Germinal center (tissue), 1 donor: ENCODE results near the gene ELMO3.

Experiments used
- DNase-seq: peaks from one replicate; pipeline ENCODE4 v3.0.0; 2012; ENCODE audit warnings: mixed read lengths, low spot score

Gene ELMO3

DNA sequence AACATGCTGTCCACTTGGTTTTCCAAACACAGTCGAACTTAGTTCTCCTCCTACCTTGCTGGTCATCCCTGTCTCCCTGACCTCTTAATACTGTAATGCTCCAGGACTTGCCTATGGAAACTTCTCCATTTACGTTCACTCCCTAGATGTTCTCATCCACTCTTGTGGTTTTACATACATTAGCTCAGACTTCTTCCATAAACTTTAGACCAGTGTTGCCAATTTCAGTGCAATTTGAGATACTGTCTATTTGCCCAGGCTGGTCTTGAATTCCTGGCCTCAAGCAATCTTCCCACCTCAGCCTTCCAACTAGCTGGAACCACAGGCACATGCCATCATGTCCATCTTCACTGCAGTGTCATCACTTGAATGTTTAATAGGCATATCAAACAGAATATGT, 16.6 kb upstream of the ELMO3 start:
- no peak for DNase-seq

DNA sequence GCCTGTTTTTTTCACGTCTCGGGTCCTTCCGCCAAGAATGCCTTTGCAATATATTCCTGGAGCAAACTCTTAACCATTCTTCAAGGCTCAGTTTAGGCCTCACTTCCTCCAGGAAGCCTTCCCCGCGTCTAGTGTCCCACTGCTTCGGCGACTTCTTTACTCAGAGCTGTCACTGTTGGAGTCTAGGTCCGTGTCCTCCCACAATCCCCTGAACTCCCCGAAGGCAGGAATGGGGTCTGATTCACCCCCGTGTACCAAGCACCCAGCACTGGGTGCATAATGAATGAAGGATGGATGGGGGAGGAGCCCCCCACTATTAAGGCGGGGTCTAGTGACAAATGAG, 15.7 kb upstream of the ELMO3 start:
- DNase-seq, result no peak

DNA sequence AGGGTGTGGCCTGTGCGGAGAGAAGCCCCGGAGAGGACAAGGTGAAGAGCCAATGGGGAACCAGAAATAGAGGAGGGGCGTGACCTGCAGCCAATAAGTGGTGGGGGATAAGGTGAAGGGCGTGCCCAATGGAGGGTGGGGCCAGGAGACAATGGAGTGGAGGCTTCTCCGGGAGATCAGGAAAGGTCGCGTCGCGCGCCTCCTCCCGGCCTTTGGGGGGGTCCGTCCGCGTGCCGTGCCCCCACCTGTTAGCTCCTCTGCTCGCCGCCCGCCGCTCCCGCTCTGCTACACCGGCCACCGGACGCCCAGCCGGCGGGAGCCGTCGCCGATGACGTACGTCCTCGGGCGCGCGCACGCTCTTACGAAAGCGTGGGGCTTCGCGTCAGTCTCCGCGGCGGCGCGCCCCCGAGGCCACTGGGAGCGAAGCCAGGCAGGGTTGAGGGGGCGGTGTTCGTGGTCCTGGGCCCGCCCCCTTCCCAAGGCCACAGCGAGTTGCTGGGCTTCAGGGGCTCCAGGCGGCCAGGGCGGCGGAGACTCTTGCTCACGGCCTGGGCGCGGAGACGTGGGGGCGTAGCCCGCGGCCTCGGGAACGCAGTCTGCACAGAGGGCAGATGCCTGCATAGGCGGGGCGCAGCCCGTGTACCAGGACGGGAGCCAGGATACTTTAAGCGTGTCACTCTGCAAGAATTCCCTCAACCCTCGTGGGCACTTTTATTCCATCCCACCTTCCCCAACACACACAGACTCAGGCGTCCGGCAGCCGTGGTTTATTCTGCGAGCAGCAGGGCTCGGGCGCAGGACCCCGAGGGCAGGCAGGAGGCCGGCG, 15.1 kb upstream of the ELMO3 start, which contains the start of gene MATCAP1:
MATCAP1 (minus strand) TSS at position 337 of the 826 bp plus-strand sequence. CDS start 3,353 bp downstream, outside the sequence.
- peak; percentile 99 for DNase-seq

DNA sequence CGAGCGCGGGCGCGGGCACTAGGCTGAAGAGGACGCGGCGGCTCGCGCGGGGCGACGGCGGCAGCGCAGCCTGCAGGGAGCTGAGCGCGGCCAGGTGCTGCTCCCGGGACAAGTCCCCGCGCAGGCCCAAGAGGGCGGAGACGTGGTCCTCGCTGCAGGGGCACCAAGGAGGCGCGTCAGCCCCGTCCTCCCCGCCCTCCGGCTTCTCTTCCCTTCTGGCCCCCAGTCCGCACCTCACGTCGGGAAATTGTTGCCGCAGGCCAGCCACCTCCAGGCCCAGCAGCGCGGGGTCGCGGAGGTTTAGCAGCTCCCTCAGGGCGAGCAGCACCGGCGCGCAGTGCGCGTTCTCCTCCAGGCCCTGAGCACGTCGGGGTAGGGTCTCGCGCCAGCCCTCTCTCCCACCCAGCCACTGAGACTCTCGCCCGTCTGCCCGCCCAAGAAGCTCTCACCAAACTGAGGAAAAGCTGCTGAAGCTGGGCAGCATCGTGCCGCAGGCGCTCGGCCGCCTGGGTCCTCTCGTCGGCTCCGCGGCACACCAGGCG, 14.4 kb upstream of the ELMO3 start:
- DNase-seq, result no peak

DNA sequence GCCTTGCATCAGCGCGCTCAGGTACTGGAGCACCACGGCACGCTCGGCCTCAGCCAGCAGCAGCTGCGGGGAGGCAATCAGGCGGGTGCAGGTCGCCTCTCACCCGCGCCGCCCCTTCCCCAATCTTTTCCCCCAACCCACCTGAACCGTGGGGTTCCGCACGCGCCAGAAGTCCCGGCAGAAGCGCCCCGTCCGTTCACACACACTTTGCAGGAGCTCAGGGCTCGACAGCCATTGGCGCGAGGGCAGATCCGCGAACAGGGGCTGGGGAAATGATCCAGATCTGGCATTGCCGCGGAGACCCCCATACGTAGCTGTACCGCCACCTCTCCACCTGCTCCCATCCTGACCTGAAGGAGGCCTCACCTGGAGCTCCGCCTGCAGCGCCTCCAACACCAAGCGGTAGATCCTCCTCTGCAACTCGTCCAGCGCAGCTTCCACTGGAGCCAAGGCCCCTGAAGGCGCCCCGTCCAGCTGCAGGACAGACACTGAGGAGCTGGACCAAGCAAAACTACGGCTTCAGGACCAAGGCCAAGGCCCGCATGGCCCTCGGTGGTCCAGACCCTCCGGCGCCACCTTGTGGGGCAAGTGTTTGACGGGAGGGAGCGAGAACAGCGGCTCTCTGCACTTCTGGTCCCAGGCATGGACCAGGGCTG, 13.8 kb upstream of the ELMO3 start:
- peak; percentile 72 for DNase-seq

DNA sequence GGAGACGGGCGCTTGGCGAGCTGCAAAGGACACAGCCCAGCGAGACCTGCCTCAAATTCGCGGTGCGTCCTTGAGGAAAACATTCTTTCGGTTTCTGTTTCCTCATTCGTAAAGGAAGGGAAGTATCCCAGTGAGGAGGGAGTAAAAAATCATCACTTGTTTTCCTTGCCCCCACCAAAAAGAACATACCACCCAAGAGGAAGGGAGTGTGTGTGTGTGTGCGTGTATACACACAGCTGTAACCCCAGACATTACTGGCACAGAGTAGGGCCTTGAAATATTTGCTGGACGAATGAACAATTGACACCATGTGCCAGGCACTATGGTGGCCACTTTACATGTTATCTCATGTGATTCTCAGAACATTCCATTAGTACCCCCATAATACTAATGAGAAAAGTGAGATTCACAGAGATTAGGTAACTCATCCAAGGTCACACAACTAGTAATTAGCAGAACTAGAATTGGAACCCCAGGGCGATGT, 13.2 kb upstream of the ELMO3 start:
- no peak for DNase-seq

DNA sequence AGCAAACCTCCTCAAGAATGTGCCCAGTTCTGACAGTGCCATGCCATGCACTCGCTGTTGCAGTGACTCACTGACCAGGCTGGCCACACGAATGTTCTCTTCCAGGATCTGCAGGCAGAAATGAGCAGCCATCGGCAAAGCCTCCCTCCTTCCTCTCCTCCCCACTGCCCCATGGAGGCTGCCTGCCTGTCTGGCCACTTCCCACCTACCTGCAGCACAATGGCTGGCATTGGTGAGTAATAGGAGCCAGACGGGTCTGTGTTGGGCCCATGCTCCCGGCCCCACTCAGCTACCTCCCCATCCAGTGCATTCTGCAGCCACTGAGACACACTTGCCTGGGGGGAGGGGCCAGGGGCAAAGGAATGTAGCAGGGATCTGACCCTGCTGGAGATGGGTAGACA, 12.4 kb upstream of the ELMO3 start:
- DNase-seq, result no peak

DNA sequence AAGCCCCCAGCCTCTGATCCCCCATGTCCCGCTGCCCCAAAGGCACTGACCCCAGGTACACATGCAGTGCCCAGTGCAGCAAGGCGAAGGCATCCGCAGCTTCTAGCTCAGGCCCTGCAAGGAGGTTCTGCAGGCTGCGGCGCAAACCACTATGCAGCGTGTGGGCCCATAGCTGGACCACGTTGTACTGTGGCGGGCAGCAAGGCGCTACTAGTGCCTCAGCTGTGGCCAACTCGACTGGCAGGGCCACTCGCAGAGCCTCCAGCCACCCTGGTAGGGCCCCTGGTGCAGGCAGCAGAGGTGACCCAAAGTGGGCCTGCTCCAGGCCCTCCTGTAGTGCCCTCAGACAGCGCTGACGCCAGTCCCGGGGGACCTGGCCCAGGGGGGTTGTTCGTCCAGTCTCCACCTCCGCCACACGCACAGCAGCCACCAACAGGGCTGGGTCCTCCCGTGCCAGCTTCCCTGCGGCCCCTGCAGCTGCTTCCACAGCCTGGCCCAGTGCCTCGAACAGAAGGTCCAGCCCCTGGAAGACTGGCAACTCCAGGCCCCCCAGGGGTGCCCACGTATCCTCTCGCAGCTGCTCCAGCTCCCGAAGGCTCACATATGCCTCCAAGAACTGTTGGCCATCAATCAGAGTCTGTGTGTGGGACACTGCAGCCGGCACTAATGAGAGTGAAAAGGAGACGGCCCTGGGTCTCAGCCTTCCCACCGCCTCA, 11.6 kb upstream of the ELMO3 start:
- no peak for DNase-seq

DNA sequence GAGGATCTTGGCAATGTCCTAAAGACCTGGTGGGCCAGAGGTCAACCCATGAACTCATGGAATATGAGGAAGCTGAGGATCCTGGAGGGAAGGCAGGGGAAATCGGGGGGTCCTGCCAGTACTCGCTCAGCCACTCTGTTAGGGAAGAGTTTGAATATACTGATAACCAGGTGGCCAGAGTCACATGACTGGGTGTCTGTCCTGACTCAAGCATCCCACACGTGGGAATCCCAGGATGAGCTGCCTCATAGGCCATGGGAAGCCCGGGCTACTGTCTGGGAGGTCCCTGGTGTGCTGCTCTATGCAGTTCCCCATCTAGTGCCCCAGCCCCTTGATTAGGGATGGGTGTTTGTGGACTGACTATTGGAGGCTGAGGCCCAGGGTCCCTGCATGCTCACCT, 10.6 kb upstream of the ELMO3 start:
- DNase-seq, result no peak

DNA sequence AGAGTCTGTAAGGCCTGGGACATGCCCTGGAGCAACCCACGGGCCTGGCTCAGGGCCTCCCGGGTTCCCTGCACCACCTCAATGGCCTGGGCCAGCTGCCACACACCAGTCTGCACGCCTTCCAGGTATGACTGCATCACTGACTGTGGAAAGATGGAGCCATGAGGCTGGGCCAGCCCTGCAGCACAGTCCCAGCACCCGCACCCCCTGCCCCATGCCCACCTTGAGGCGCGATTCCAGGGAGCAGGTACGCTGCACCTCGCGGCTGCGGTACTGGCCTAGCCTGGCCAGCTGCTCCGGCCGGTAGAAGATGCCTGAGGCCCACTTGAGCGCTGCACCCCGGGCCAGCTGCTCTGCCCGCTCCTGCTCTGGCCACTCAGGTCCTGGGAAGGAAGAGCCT, 10.1 kb upstream of the ELMO3 start:
- no peak for DNase-seq

DNA sequence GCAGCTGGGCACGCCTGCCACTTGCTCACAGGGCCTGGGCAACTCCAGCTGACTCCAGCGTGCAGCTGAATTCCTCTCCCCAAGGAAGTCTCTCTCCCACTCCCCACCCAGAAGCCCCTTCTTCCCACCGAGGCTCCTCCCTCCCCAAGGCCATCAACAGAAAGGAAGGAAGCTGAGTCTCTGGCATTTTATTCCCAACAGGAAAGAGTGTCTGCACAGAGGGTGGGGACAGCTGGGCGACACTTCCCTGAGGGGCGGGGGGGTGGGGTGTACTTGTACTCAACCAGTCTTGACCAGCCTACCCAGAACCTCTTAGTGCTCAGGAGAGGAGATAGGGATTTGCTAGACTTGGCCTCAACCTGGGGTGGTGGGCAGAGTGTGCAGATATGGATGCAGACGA, 8.9 kb upstream of the ELMO3 start, which contains the start of gene EXOC3L1:
EXOC3L1 (minus strand) TSS at position 96 of the 400 bp plus-strand sequence. CDS start 460 bp downstream, outside the sequence.
- DNase-seq, result no peak

DNA sequence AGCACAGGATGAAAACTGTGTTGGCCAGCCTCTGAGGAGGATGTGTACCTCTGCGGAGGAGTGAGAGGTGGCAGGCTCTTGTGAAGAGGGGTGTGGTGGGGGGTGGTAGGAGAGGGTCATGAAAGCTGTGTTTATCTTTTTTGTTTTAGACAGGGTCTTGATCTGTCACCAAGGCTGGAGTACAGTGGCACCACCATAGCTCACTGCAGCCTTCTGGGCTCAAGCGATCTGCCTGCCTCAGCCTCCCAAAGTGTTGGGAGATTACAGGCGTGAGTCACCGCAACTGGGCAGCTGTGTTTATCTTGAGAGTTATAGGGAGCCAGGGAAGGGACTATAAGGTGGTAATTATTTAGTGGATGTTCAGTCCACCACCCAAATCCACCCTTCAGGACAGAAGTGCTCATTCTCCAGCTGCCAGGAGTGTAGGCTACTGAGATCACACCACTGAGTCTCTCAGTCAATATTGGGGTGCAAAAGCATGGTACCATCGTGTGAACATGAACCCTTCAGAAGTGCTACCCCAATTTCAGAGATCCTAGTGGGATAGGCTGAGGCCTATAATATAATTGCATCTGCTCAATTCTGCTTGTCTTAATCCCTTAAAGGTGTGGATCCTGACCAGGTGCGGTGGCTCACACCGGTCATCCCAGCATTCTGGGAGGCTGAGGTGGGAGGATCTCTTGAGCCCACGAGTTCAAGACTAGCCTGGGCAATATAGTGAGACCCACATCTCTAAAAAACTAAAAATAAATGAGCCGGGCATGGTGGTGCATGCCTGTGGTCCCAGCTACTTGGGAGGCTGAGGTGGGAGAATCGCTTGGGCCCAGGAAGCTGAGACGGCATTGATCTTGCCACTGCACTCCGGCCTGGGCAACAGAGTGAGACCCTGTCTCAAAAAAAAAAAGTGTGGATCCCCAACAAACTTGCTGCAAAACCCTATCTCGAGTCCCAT, 8.2 kb upstream of the ELMO3 start:
- no peak for DNase-seq

DNA sequence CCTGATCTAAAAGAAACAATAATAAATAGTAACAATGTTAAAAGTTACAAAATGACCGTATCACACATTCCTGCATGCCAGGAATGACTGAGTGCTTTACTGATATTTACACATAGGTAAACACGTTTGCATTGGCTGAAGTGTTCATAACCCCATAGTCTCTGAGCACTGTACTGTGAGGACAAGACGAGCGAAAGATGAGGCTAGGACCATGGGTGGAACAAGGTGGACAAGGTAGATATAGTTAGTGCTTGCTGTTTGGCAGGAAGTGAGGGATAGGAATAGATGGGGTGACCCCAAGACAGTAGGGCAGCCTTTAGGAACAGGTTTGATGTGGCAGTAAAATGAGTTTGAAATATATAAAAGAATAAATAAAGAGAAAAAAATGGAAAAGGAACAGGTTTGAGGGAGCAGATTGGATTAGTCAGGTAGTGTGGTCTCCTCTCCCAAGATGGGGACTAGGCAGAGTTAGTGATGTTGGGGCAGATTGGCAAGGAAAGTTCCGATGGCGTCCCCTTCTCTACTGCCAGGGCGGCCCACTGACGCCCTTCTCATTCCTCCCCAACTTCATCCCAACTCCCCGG, 7.4 kb upstream of the ELMO3 start:
- DNase-seq, result no peak

DNA sequence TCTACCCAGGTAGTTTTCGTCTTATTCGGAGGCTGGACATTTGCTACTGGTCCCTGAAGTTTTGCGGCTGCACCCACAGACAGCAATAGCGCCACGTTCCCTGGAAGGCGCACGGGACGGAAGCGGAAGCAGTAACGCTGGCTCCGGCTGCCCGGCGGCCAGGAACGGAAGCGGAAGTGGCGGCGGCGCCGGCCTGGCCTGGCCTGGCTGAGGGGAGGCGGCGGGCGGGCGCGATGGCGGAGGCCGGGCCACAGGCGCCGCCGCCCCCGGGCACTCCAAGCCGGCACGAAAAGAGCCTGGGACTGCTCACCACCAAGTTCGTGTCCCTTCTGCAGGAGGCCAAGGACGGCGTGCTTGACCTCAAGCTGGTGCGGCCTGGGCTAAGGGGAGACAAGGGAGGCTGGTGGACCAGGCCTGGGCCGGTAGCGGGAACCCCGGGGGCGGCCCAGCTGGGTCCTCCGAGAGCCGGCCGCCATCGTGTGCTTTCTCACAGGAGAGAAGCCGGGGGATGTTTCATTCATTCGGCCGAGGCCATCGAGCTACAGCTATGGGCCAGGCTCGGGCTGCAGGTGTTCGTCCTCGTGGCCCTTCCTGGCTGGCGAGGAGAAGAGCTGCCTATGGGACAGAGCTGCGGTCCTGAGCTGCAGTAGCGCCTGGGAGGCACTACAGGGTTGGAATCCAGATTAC, 6.8 kb upstream of the ELMO3 start, which contains the start of gene E2F4:
E2F4 (plus strand) TSS at position 161 of the 687 bp plus-strand sequence; CDS start at position 234, 73 bp downstream.
- DNase-seq, result peak; percentile 90

DNA sequence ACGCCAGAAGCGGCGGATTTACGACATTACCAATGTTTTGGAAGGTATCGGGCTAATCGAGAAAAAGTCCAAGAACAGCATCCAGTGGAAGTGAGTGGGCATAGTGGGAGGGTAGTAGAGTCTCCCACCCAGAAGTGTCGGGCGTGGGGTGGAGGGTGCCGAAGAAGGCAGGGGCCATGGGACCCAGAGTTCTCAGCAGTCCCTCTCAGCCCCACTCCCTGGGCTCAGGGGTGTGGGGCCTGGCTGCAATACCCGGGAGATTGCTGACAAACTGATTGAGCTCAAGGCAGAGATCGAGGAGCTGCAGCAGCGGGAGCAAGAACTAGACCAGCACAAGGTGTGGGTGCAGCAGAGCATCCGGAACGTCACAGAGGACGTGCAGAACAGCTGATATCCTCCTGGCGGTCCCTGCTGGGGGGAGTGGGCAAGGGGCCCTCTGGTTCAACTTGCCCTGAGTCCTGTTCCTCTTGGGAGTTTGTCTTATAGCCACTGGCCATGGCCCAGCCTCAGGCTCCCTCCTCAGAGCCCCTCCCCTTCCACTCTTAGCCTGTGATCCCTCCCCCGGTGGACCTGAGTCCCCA, 6.1 kb upstream of the ELMO3 start:
- DNase-seq, result no peak

DNA sequence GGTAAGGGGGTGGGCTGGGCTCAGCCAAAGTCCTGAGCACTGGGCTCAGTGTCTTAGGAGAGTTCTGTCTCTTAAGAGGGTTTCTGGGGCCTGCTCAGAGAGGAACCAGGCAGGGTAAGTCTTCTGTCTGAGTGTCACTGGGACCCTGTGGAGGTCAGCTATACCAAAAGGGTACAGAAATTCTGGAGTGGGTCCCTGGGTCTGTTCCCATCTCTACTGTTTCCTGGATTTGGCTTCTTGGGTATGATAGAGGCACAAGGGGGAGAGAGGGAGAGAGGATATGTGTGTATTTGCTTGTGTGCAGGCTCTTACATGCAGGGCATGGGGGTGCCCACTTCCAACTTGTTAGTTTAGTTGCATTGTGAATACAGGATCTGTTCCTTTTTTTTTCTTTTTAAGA, 5.4 kb upstream of the ELMO3 start:
- DNase-seq, result no peak

DNA sequence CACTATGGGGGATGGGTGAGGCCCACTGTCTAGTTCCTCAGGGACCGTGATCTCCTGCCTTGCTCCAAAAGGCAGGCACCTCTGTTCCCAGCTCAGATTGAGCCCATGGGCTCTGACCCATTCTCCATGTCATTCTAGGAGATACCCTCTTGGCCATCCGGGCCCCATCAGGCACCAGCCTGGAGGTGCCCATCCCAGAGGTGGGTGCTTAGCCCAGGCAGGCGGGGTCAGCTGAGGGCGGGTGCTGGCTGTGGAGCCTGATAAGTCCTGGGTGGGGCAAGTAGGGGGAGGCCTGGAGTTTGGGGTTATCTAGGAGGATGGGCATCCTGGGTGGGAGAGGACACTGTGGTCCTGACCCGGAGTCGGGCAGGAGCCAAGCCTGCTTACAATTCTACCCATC, 4.7 kb upstream of the ELMO3 start:
- no peak for DNase-seq

DNA sequence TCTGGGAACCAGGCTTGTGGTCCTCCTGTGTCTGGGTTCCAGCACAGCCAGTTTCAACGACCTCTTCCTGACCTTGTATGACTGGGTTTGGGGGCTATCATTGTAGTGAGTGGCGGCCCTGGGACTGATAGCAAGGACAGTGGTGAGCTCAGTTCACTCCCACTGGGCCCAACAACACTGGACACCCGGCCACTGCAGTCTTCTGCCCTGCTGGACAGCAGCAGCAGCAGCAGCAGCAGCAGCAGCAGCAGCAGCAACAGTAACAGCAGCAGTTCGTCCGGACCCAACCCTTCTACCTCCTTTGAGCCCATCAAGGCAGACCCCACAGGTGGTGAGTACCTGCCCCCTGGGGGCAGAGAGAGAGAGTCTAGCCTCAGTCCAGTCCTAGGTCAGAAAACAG, 3.3 kb upstream of the ELMO3 start:
- no peak for DNase-seq

DNA sequence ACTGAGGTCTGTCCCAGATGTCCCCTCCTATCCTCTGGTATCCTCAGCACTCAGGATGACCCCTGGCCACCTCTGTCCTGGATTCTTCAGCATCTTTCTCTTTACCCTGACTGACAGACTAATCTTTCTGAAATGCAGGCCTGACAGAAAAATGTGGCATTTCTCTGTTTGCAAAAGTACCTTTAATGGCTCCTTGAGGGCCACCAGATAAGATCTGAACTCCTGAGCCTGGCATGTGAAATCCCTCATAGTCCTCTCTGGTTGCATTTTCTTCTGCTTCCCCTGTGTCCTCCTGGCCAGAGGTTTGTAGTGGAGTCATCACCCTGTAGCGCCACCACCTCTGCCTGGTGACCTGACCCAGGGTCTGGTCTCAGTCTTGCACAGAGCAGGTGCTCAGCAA, 2.0 kb upstream of the ELMO3 start:
- no peak for DNase-seq

DNA sequence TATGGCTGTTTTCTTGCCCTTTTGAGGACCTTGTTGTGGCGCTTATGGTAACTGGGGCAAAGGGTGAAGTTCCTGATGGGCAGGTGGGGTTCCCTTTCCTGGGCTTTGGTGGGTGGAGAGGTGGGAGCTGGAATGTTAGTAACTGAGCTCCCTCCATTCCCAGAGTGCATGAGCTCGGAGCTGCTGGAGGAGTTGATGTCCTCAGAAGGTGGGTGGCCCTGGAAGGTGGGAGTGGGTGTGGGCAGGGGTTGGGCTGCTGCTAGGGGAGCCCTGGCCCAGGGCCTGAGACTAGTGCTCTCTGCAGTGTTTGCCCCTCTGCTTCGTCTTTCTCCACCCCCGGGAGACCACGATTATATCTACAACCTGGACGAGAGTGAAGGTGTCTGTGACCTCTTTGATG, 1.2 kb upstream of the ELMO3 start:
- no peak for DNase-seq
